ENCODE data around the gene C10orf90. TPM values are rescaled to one million over a fixed set of nuclear protein-coding genes. Genes with fewer than 3 reads are reported as not detected.

C10orf90 gene
- total and polyA plus RNA-seq, 7 donors, result 0.03 to 1.1 (median 0.33) TPM; not detected in 4

- no peaks in the 10 kb centered on the region for H3K4me1 ChIP-seq
- 93 to 94% methylated on average over 5 of the region's 5 CpGs for WGBS, 2 donors
- no peak overlapping the region for H3K4me3 ChIP-seq
- no peak for DNase-seq
- H3K27me3 ChIP-seq, result no peaks in the 10 kb centered on the region
- TF ChIP-seq POLR2AphosphoS5 (IDR thresholded peaks at IDR 0.05) (no peak), EP300 (IDR thresholded peaks at IDR 0.05) (no peak), POLR2A (IDR thresholded peaks at IDR 0.05) (no peak), CTCF (IDR thresholded peaks at IDR 0.05) (no peak)
- intact Hi-C loops (cut with DNase I), result loop anchor here (5.0 kb wide), 1 partner anchor 520 kb away; no protein-coding TSS in a partner anchor
- no peak overlapping the region for H3K27ac ChIP-seq
- H3K36me3 ChIP-seq, result no peaks in the 10 kb centered on the region
- H3K9me3 ChIP-seq, result no peaks in the 10 kb centered on the region
Observed at GRCh38 chr10:126501828-126502227, 168.7 kb downstream of the C10orf90 start.

GRCh38 chr10:126500866-126501265 is 169.6 kb downstream of the C10orf90 start:
- intact Hi-C loops (cut with DNase I), result loop anchor here (5.0 kb wide), 1 partner anchor 519 kb away; no protein-coding TSS in a partner anchor
- Histone ChIP-seq H3K4me3 (no peak overlapping the region), H3K27ac (no peak overlapping the region), H3K9me3 (no peaks in the 10 kb centered on the region), H3K4me1 (no peaks in the 10 kb centered on the region), H3K36me3 (no peaks in the 10 kb centered on the region), H3K27me3 (no peaks in the 10 kb centered on the region)
- WGBS, 2 donors, result 62 to 66% methylated on average over 3 of the region's 3 CpGs
- no peak for DNase-seq
- TF ChIP-seq EP300 (IDR thresholded peaks at IDR 0.05), result no peak
- no peak for TF ChIP-seq CTCF (IDR thresholded peaks at IDR 0.05)
- no peak for TF ChIP-seq POLR2AphosphoS5 (IDR thresholded peaks at IDR 0.05)
- no peak for TF ChIP-seq POLR2A (IDR thresholded peaks at IDR 0.05)

- no peak overlapping the region for H3K4me3 ChIP-seq
- no peaks in the 10 kb centered on the region for H3K4me1 ChIP-seq
- no peak overlapping the region for H3K27ac ChIP-seq
- H3K36me3 ChIP-seq, result no peaks in the 10 kb centered on the region
- no peak for TF ChIP-seq CTCF (IDR thresholded peaks at IDR 0.05)
- no peak for TF ChIP-seq POLR2A (IDR thresholded peaks at IDR 0.05)
- no peak for TF ChIP-seq POLR2AphosphoS5 (IDR thresholded peaks at IDR 0.05)
- TF ChIP-seq EP300 (IDR thresholded peaks at IDR 0.05), result no peak
- WGBS, 2 donors, result 60 to 82% methylated on average over 4 of the region's 4 CpGs
- no peaks in the 10 kb centered on the region for H3K27me3 ChIP-seq
- H3K9me3 ChIP-seq, result no peaks in the 10 kb centered on the region
- DNase-seq, result no peak
- intact Hi-C loops (cut with DNase I), result loop anchor here (5.0 kb wide), 1 partner anchor 518 kb away; no protein-coding TSS in a partner anchor
Observed at GRCh38 chr10:126500185-126500584, 170.3 kb downstream of the C10orf90 start.

- H3K4me1 ChIP-seq, result no peaks in the 10 kb centered on the region
- 96 to 98% methylated on average over 6 of the region's 6 CpGs for WGBS, 2 donors
- no peak for DNase-seq
- H3K27ac ChIP-seq, result no peak overlapping the region
- no peaks in the 10 kb centered on the region for H3K27me3 ChIP-seq
- H3K4me3 ChIP-seq, result no peak overlapping the region
- TF ChIP-seq CTCF (IDR thresholded peaks at IDR 0.05) (no peak), POLR2A (IDR thresholded peaks at IDR 0.05) (no peak), POLR2AphosphoS5 (IDR thresholded peaks at IDR 0.05) (no peak), EP300 (IDR thresholded peaks at IDR 0.05) (no peak)
- H3K9me3 ChIP-seq, result no peaks in the 10 kb centered on the region
- intact Hi-C loops (cut with DNase I), result loop anchor here (5.0 kb wide), 1 partner anchor 517 kb away; no protein-coding TSS in a partner anchor
- H3K36me3 ChIP-seq, result no peaks in the 10 kb centered on the region
Observed at GRCh38 chr10:126499744-126500143, 170.7 kb downstream of the C10orf90 start.

GRCh38 chr10:126497672-126498071 is 172.8 kb downstream of the C10orf90 start:
- no peak for DNase-seq
- no peaks in the 10 kb centered on the region for H3K9me3 ChIP-seq
- H3K27ac ChIP-seq, result no peak overlapping the region
- no peak overlapping the region for H3K4me3 ChIP-seq
- WGBS, 2 donors, result 84 to 91% methylated on average over 2 of the region's 2 CpGs
- TF ChIP-seq POLR2AphosphoS5 (IDR thresholded peaks at IDR 0.05) (no peak), POLR2A (IDR thresholded peaks at IDR 0.05) (no peak), EP300 (IDR thresholded peaks at IDR 0.05) (no peak)
- no peaks in the 10 kb centered on the region for H3K36me3 ChIP-seq
- no peaks in the 10 kb centered on the region for H3K4me1 ChIP-seq
- H3K27me3 ChIP-seq, result no peaks in the 10 kb centered on the region
- intact Hi-C loops (cut with DNase I), result no loop called here
